Neural cell (in vitro differentiated cells): ENCODE measurements around the gene MAD2L1BP. TPM values are rescaled to one million over a fixed set of nuclear protein-coding genes. Genes with fewer than 3 reads are reported as not detected.

Source experiments
- H2AFZ ChIP-seq: fragments of 200-600, 300-800 bp; sonication (generic), shearing (Covaris generic); 2 replicates; pipeline ENCODE4 v1.6.0; 2014; ENCODE audit warnings: low read depth, mild to moderate bottlenecking, antibody characterized with exemption, low read length, moderate library complexity
- H3F3A ChIP-seq: fragments of 200-600 bp; shearing (Covaris generic); 2 replicates; pipeline ENCODE4 v1.6.1; 2016; ENCODE audit warnings: mild to moderate bottlenecking, moderate library complexity, mixed read lengths, antibody characterized with exemption, low read length; ENCODE audit not compliant: insufficient read depth, poor library complexity, severe bottlenecking
- H3K27ac ChIP-seq: fragments of 200-600, 300-800 bp; sonication (generic), shearing (Covaris generic); 2 replicates; pipeline ENCODE4 v1.5.1; 2014; ENCODE audit warnings: mild to moderate bottlenecking, low read length, moderate library complexity
- H3K27me3 ChIP-seq: fragments of 300-800, 200-600 bp; sonication (generic), shearing (Covaris generic); 2 replicates; pipeline ENCODE4 v1.6.0; 2014; ENCODE audit warnings: mild to moderate bottlenecking, low read depth, low read length, moderate library complexity; ENCODE audit not compliant: insufficient read depth
- H3K36me3 ChIP-seq: fragments of 300-800, 200-600 bp; sonication (generic), shearing (Covaris generic); 2 replicates; pipeline ENCODE4 v1.5.1; 2014; ENCODE audit warnings: mild to moderate bottlenecking, antibody characterized with exemption, low read length, moderate library complexity; ENCODE audit not compliant: insufficient read depth
- H3K4me2 ChIP-seq: fragments of 300-800, 200-600 bp; sonication (generic), shearing (Covaris generic); 2 replicates; pipeline ENCODE4 v1.6.0; 2014; ENCODE audit warnings: mild to moderate bottlenecking, low read length
- H3K4me3 ChIP-seq: fragments of 300-800, 200-600 bp; sonication (generic), shearing (Covaris generic); 2 replicates; pipeline ENCODE4 v1.5.1; 2014; ENCODE audit warnings: mild to moderate bottlenecking, low read length, moderate library complexity
- H3K79me2 ChIP-seq: fragments of 200-600 bp; shearing (Covaris generic); replicated peaks from 2 replicates; pipeline ENCODE4 v1.6.0; 2014; ENCODE audit warnings: mild to moderate bottlenecking, low read length, moderate library complexity; ENCODE audit not compliant: insufficient read depth
- H3K9ac ChIP-seq: fragments of 300-800, 200-600 bp; sonication (generic), shearing (Covaris generic); 2 replicates; pipeline ENCODE4 v1.6.1; 2016; ENCODE audit warnings: mild to moderate bottlenecking, low read length, mixed read lengths
- H3K9me2 ChIP-seq: fragments of 200-600 bp; shearing (Covaris generic); 2 replicates; pipeline ENCODE4 v1.6.1; 2016; ENCODE audit warnings: mild to moderate bottlenecking, low read length, mixed read lengths; ENCODE audit not compliant: insufficient read depth
- H3K9me3 ChIP-seq: fragments of 200-600, 300-800 bp; sonication (generic), shearing (Covaris generic); 2 replicates; pipeline ENCODE4 v1.6.1; 2016; ENCODE audit warnings: mild to moderate bottlenecking, mixed run types, low read length, moderate library complexity, mixed read lengths
- H4K20me1 ChIP-seq: fragments of 200-600 bp; shearing (Covaris generic); 2 replicates; pipeline ENCODE4 v1.6.1; 2016; ENCODE audit warnings: mild to moderate bottlenecking, mixed run types; ENCODE audit not compliant: insufficient read depth
- EP300 ChIP-seq: fragments of 450-650 bp; conservative IDR thresholded peaks from 2 replicates; pipeline ENCODE4 v1.6.1; 2014; ENCODE audit warnings: antibody characterized with exemption, mild to moderate bottlenecking, moderate library complexity; ENCODE audit not compliant: poor library complexity, severe bottlenecking
- EZH2 ChIP-seq: fragments of 200-600, 300-800 bp; shearing (Covaris generic), sonication (generic); IDR thresholded peaks from 2 replicates; pipeline ENCODE4 v1.6.1; 2014; ENCODE audit warnings: antibody characterized with exemption, low read length, borderline replicate concordance, mild to moderate bottlenecking; ENCODE audit not compliant: insufficient read depth, poor library complexity, severe bottlenecking
- MXI1 ChIP-seq: fragments of 450-650 bp; conservative IDR thresholded peaks from 2 replicates; pipeline ENCODE4 v1.6.1; 2014; ENCODE audit warnings: antibody characterized with exemption, mild to moderate bottlenecking; ENCODE audit not compliant: poor library complexity, severe bottlenecking
- POLR2AphosphoS5 ChIP-seq: IDR thresholded peaks from 2 replicates; pipeline ENCODE4 v1.6.1; 2012
- RAD21 ChIP-seq: fragments of 450-650 bp; conservative IDR thresholded peaks from 2 replicates; pipeline ENCODE4 v1.6.1; 2014; ENCODE audit warnings: antibody characterized with exemption, mild to moderate bottlenecking, moderate library complexity
- SMC3 ChIP-seq: fragments of 450-650 bp; conservative IDR thresholded peaks from 2 replicates; pipeline ENCODE4 v1.6.1; 2014; ENCODE audit warnings: antibody characterized with exemption, mild to moderate bottlenecking, moderate library complexity; ENCODE audit not compliant: poor library complexity
- polyA plus RNA-seq: library from polyadenylated mRNA; depleted of rRNA; stranded (reverse); fragments of >200 nt; gene quantifications from 2 replicates; pipeline ENCODE4 v1.2.3, GENCODE V29; 2014
- TF ChIP-seq, protein P1 (sequence below): fragments of 450-650 bp; IDR thresholded peaks from 2 replicates; pipeline ENCODE4 v1.5.1; 2014; ENCODE audit warnings: antibody characterized with exemption, mild to moderate bottlenecking, moderate library complexity; ENCODE audit not compliant: poor library complexity, severe bottlenecking
- TF ChIP-seq, protein P2 (sequence below): IDR thresholded peaks from 2 replicates; pipeline ENCODE4 v1.6.1; 2012; ENCODE audit warnings: borderline replicate concordance

Gene MAD2L1BP
- polyA plus RNA-seq, 1 donor from 2014 or later, result 43.2 TPM

DNA sequence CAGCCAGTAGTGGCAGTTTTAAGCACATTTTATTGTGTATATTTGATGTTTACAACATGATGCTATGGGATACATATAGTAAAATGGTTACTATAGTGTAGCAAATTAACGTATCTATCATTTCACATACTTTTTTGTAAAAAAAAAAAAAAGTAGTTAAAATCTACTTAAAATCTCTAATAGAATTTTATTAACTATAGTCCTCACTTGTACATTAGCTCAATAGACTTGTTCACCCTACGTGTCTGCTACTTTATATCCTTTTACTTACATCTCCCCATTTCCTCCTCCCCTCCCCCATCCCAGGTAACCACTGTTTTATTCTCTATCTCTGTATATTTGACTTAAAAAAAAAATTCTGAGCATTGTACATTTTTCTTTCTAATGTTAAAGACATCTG, 29.6 kb upstream of the MAD2L1BP start:
- Histone ChIP-seq H3K4me2 (no peak overlapping the region), H3K9me3 (no peaks in the 10 kb centered on the region), H3K27me3 (no peaks in the 10 kb centered on the region), H3K9ac (no peak overlapping the region), H3K4me3 (no peak overlapping the region), H3K36me3 (peaks cover 3% of the 10 kb centered on the region), H2AFZ (no peak overlapping the region), H4K20me1 (no peaks in the 10 kb centered on the region), H3K27ac (no peak overlapping the region), H3F3A (no peaks in the 10 kb centered on the region), H3K79me2 (no peaks in the 10 kb centered on the region), H3K9me2 (no peaks in the 10 kb centered on the region)
- TF ChIP-seq POLR2AphosphoS5 (no peak), EP300 (no peak), RAD21 (no peak), SMC3 (no peak)
- TF ChIP-seq, protein P1, sequence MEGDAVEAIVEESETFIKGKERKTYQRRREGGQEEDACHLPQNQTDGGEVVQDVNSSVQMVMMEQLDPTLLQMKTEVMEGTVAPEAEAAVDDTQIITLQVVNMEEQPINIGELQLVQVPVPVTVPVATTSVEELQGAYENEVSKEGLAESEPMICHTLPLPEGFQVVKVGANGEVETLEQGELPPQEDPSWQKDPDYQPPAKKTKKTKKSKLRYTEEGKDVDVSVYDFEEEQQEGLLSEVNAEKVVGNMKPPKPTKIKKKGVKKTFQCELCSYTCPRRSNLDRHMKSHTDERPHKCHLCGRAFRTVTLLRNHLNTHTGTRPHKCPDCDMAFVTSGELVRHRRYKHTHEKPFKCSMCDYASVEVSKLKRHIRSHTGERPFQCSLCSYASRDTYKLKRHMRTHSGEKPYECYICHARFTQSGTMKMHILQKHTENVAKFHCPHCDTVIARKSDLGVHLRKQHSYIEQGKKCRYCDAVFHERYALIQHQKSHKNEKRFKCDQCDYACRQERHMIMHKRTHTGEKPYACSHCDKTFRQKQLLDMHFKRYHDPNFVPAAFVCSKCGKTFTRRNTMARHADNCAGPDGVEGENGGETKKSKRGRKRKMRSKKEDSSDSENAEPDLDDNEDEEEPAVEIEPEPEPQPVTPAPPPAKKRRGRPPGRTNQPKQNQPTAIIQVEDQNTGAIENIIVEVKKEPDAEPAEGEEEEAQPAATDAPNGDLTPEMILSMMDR, result no peak
- TF ChIP-seq, protein P2, sequence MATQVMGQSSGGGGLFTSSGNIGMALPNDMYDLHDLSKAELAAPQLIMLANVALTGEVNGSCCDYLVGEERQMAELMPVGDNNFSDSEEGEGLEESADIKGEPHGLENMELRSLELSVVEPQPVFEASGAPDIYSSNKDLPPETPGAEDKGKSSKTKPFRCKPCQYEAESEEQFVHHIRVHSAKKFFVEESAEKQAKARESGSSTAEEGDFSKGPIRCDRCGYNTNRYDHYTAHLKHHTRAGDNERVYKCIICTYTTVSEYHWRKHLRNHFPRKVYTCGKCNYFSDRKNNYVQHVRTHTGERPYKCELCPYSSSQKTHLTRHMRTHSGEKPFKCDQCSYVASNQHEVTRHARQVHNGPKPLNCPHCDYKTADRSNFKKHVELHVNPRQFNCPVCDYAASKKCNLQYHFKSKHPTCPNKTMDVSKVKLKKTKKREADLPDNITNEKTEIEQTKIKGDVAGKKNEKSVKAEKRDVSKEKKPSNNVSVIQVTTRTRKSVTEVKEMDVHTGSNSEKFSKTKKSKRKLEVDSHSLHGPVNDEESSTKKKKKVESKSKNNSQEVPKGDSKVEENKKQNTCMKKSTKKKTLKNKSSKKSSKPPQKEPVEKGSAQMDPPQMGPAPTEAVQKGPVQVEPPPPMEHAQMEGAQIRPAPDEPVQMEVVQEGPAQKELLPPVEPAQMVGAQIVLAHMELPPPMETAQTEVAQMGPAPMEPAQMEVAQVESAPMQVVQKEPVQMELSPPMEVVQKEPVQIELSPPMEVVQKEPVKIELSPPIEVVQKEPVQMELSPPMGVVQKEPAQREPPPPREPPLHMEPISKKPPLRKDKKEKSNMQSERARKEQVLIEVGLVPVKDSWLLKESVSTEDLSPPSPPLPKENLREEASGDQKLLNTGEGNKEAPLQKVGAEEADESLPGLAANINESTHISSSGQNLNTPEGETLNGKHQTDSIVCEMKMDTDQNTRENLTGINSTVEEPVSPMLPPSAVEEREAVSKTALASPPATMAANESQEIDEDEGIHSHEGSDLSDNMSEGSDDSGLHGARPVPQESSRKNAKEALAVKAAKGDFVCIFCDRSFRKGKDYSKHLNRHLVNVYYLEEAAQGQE, result no peak

DNA sequence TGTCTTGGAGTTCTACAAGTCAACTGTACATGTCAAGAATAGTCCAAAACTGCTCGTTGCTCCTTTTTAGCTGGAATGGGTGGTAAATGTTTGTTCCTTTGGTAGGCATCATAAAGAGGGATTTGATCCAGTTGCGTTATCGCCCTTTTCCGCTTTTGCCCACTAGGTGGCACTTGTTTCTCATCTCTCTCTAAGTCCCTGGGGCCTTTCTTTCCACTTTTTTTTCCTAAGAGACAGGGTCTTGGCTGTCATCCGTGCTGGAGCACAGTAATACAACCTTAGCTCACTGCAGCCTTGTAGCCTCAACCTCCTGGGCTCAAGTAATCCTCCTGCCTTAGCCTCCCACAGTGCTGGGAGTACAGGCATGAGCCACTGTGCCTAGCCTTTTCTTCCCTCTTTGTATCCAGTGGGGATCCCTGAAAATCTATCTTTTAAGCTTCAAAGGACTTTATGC, 27.3 kb upstream of the MAD2L1BP start:
- Histone ChIP-seq H3K36me3 (no peaks in the 10 kb centered on the region), H3K4me3 (no peak overlapping the region), H3K9ac (no peak overlapping the region), H3K79me2 (no peaks in the 10 kb centered on the region), H3K27me3 (no peaks in the 10 kb centered on the region), H4K20me1 (no peaks in the 10 kb centered on the region), H3F3A (no peaks in the 10 kb centered on the region), H3K9me3 (no peaks in the 10 kb centered on the region), H2AFZ (no peak overlapping the region), H3K9me2 (no peaks in the 10 kb centered on the region), H3K4me2 (no peak overlapping the region), H3K27ac (no peak overlapping the region)
- TF ChIP-seq EZH2, result no peak
- TF ChIP-seq, protein P1, result peak; percentile 84
- TF ChIP-seq, protein P2, result peak; percentile 25
- peak; percentile 75 for TF ChIP-seq SMC3
- TF ChIP-seq MXI1, result no peak
- TF ChIP-seq RAD21, result peak; percentile 69
